Ramos (cell line): Measurements from ENCODE around the gene FADS3.

ENCODE experiments used
- in situ Hi-C: fragments of 300-500 bp; cut with MboI; formaldehyde crosslinking; loops from one replicate; pipeline ENCODE4 v1.14.3; 2022; ENCODE audit warnings: low sequenced_read_pairs; ENCODE audit not compliant: unreplicated experiment

FADS3 gene

DNA sequence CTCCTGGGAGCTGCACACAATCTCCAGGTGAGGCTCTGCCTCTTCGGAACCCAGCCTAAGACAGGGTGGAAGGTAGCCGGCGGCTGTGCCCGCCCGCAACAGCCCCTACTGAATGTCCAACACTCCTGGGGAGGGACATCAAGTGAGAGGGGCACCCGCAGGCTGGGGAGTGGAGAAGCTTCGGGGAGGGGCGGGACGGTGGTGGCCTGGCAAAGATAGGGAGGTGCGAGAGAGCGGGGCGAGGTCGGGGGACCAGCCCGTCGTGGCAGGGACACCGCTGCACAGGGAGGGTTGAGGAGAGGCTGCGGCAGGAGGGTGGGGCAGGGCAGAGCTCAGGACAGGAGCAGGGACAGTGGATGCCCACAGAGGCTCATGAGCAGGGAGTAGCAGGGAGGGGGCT, 8.9 kb upstream of the FADS3 start:
- in situ Hi-C loops: no loop called here

GRCh38 chr11:61899146-61899841, 7.9 kb upstream of the FADS3 start:
- in situ Hi-C loops: loop anchor here (5.0 to 10.0 kb wide), 2 partner anchors 176 to 208 kb away; no protein-coding TSS in a partner anchor

GRCh38 chr11:61898247-61898582, 6.9 kb upstream of the FADS3 start:
- in situ Hi-C loops: loop anchor here (5.0 to 10.0 kb wide), 2 partner anchors 177 to 209 kb away; no protein-coding TSS in a partner anchor

DNA sequence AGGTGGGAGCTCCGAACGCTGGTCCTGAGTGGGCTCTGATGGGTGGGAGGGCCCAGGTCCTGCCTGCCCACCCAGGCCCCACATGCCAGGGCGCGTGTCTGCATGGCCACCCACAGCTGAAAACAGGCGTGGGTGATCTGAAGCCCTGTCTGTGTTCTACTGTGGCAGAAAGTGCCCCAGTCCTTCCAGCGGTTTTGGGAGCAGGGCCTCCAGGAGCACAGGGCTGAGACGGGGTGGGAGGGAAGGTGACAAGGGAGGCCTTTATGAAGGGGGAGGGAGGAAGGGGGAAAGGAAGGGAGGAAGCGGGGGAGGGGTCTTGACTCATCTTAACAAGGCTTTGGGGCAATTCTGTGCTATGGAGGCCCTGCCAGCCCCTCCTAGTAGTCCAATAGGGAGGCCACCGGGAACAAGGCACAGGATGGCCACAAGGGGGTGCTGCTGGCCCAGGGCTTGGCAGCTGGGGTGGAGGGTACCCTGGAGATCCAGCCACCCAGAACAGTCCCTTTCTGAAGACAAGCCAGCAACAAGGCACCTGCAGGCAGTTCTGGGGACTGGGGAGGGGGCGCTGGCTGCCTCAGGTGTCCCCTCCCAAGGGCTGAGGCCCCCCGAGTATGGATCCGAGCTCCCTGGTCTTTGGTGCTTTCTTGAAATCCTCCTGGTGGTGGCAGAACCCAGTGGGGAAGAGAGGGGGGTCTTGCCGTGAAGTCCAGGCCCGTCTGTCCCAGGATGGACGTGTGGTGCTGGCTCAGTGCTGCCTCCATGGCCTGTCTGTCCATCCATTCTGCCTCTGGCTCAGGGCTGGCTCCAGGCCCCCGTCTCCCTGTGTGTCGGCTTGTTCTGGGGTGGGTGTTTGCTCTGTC, 6.3 kb upstream of the FADS3 start:
- in situ Hi-C loops: loop anchor here (5.0 to 10.0 kb wide), 2 partner anchors 177 to 210 kb away; no protein-coding TSS in a partner anchor

DNA sequence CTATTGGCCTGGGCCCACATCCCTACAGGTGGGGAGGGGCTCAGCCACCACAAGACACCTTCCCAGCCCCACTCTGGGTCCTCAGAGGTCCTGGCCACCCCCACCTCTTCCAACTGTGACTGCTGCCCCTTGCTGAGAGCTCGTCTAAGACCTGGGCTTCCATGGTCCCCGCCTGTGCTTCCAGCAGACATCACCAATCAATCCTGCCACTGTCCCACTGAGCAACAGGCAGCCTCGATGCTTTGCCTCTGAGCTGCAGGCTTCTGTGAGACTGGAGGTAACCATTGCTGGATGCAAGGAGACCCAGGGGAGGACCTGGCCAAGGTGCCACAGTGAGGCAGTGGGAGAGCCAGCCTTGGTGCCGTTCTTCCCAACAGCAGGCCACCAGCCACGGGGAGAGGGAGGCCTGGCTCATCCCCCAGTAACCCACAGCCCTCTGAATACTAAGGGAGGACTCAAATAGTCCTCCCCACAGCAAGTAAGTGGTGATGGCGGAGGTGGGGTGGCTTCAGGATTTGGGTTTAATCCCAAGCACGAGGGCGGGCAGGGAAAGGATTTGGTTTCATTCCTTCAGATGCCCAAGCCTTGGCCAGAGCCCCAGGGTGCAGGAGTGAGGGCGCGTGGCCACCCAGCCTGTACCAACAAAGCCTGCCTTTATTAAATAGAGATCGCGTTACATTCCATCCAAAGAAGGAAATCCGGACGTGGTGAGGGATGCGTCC, 5.5 kb upstream of the FADS3 start:
- in situ Hi-C loops: loop anchor here (5.0 to 10.0 kb wide), 2 partner anchors 178 to 210 kb away; no protein-coding TSS in a partner anchor

GRCh38 chr11:61895718-61896059, 4.3 kb upstream of the FADS3 start:
- in situ Hi-C loops: loop anchor here (5.0 to 10.0 kb wide), 2 partner anchors 179 to 212 kb away; no protein-coding TSS in a partner anchor

- in situ Hi-C loops: loop anchor here (5.0 to 10.0 kb wide), 2 partner anchors 180 to 212 kb away; no protein-coding TSS in a partner anchor
Observed at GRCh38 chr11:61895046-61895717, 3.8 kb upstream of the FADS3 start.

- in situ Hi-C loops: loop anchor here (10.0 kb wide), 1 partner anchor 181 kb away; no protein-coding TSS in a partner anchor
Observed at GRCh38 chr11:61893981-61894380, 2.6 kb upstream of the FADS3 start.

- in situ Hi-C loops: loop anchor here (10.0 kb wide), 1 partner anchor 183 kb away; no protein-coding TSS in a partner anchor
Observed at GRCh38 chr11:61892085-61892370, 683 bp upstream of the FADS3 start.

- in situ Hi-C loops: loop anchor here (10.0 kb wide), 1 partner anchor 184 kb away; no protein-coding TSS in a partner anchor
Observed at GRCh38 chr11:61890529-61891330, 615 bp downstream of the FADS3 start.

DNA sequence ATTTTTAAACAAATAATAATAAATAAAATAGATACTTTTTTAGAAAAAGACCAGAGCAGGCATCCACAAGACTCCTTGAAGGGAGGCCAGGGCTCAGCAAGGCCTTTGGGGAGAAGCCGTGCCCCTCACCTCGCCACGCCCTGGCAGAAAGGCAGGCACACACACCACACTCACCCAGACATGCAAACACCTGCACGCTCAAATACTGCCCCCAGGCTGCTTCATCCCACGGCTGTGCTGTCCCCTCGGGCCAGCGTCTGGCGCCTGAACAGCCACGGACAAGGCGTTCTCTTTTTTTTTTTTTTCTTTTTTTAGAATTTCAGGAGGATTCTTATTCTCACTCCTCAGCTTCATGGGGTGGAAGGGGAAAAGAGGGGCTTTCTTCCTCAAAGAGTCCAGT, 1.5 kb downstream of the FADS3 start:
- in situ Hi-C loops: loop anchor here (10.0 kb wide), 1 partner anchor 185 kb away; no protein-coding TSS in a partner anchor

DNA sequence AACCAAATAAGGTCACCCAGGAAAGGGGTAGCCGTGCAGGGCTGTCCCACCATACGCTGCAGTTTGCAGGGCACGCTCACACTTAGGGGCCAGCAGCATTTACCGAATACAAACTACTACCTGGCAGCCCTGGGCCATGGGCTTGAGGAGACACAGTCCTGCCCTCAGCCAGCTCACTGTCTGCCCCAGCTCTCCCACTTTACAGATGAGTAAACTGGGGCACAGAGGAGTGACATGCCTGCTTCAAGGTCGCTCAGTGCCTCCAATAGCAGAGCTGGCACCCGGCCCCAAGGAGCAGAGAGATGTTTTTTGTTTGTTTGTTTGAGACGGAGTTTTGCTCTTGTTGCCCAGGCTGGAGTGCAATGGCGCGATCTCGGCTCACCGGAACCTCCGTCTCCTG, 2.8 kb downstream of the FADS3 start:
- in situ Hi-C loops: no loop called here

- in situ Hi-C loops: no loop called here
Observed at GRCh38 chr11:61887839-61888494, 3.4 kb downstream of the FADS3 start.

GRCh38 chr11:61886643-61887042, 4.7 kb downstream of the FADS3 start:
- in situ Hi-C loops: no loop called here

DNA sequence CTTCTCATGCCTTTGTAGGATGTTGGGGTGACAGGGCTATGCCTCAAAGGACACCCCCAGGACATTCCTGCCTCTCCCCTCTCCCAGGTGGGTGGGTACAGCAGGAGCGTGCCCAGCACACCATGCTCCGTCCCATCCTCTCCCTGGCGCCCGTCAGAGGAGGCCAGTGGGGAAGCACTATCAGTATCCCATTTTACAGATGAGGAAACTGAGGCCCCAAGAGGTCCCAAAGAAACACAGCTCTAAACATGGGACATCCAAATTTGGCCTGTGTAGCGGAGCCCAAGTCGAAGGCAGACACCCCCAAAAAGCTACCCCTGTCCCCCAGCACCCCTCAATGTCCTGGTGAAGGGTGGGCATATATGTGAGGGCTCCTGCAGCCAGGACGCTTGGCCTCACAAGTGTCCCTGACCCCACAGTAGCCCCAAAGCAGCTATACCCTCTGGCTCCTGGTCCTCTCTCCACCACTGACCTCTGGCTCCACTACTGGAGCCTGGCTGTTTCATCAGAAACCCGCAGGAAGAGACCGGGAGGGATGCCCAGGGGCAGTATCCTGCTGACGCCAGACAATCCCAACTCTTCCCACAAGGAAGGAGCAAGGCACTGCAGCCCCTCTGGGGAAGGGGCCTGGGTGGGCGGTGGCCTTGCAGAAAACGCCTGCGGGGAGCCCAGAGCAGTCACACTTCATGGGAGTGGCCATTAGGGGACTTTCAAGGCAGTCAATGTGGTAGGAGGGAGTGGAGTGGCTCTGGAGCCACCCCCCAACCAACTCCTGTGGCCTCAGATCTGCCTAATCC, 5.4 kb downstream of the FADS3 start:
- in situ Hi-C loops: no loop called here

DNA sequence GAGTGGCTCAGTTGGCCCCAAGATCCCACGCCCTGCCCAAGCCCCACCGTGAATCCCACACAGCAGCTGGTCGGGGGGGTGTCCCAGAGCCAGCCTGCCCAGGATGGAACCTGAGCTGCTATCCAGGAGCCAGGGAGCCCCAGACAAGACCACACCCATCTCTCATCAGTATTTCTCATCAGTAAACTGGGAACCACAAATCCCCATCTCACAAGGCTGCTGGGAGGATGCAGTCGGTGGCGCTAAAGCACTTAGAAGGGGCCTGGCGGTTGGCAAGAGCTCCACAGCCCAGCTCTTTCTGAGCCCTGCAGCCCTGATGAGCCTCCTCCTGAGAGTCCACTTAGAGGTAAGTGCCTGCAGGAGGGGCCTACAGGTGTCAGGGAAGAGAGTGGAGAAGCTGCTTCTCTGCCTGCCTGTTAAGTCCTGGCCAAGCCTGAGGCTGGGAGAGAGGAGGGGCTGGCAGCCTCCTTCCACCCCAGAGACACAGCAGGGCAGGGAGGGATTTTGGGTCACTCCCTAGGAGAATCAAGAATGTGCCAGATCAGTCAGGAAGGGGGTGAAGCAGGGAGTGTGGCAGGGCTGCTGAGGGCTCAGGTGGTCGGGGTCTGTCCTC, 6.1 kb downstream of the FADS3 start:
- in situ Hi-C loops: no loop called here

- in situ Hi-C loops: no loop called here
Observed at GRCh38 chr11:61883947-61884346, 7.4 kb downstream of the FADS3 start.

GRCh38 chr11:61883327-61883726, 8.0 kb downstream of the FADS3 start:
- in situ Hi-C loops: no loop called here
